ENCODE measurements around the gene POLR3E. TPM values are rescaled to one million over a fixed set of nuclear protein-coding genes. Genes with fewer than 3 reads are reported as not detected.

Gene POLR3E
- total RNA-seq, 6 experiments from 2014 or later = 31.6 to 36.3 (median 32.6) TPM

DNA sequence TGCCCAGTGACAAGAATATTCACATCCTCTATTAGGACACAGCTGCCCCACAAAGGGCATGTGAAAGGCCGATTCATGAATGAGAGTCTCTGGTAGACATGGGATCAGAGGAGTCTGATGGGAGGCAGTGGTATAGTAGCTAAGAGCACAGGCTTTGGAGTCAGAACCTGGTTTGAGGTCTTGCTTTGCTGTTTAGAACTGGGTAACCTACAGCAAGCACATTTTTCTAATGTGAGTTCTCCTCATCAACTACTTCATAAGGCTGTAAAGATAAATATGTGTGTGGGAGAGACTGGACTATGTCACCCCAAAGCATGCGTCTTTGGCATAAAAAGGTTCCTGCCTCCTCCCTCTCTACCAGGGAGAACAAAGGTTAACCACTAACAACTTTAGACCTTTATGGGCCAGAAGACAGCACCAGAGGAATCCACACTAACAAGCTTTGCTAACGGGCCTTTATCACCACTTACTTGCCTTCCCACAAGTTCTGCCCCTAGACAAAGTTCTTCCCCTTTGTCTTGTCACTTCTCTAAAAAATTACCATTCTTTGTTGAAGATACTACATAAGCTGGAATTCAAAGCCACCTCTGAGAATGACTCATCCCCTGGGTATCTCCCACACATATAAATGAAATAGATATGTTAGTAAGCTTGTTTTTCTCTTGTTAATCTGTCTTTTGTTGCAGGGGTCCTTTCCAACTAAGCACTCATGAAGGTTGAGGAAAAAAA lies 56.1 kb downstream of the POLR3E start:
- Mint-ChIP-seq H3K4me1 (ENCODE audit: low read depth) (peaks cover 66% of the 10 kb centered on the region), H3K4me3 (peak overlapping the region; percentile 17; the same call in 1 of the 2 replicates), H3K27ac (peak overlapping the region; percentile 92), H3K27me3 (ENCODE audit: insufficient read depth) (no peaks in the 10 kb centered on the region), H3K9me3 (no peaks in the 10 kb centered on the region), H3K36me3 (ENCODE audit: low read depth) (peaks cover 59% of the 10 kb centered on the region)
- TF ChIP-seq, protein P1, sequence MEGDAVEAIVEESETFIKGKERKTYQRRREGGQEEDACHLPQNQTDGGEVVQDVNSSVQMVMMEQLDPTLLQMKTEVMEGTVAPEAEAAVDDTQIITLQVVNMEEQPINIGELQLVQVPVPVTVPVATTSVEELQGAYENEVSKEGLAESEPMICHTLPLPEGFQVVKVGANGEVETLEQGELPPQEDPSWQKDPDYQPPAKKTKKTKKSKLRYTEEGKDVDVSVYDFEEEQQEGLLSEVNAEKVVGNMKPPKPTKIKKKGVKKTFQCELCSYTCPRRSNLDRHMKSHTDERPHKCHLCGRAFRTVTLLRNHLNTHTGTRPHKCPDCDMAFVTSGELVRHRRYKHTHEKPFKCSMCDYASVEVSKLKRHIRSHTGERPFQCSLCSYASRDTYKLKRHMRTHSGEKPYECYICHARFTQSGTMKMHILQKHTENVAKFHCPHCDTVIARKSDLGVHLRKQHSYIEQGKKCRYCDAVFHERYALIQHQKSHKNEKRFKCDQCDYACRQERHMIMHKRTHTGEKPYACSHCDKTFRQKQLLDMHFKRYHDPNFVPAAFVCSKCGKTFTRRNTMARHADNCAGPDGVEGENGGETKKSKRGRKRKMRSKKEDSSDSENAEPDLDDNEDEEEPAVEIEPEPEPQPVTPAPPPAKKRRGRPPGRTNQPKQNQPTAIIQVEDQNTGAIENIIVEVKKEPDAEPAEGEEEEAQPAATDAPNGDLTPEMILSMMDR (IDR thresholded peaks at IDR 0.05) = no peak
- DNase-seq = peak; percentile 87

DNA sequence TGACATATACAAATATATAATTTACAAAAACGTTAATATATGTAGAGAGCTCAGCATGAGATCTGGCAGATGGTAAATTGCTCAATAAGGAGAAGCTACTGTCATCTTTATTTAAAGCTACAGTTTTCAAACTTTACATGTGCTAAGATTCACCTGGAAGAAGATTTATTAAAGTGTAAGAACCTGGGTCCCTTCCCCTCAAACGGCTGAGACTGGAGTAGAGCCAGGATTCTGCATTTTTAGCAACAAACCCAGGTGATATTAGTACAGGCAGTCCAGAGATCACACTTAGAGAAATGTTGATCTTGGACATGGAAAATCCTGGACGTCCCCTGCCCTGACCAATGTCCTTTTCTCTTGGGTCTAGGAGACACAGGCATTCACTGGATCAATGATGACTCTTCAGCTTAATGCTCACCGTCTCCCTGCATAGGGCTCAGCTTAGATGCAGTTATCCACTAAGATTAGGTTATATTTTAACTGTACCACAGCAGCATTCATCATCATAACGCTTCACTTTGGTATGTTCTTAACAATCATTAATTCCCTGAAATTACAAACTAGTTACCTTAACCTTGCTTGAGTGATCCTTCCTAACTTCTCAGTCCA lies 56.8 kb downstream of the POLR3E start:
- Mint-ChIP-seq H3K4me1 (ENCODE audit: low read depth) (peaks cover 64% of the 10 kb centered on the region), H3K4me3 (no peak overlapping the region), H3K27ac (peak overlapping the region; percentile 92), H3K27me3 (ENCODE audit: insufficient read depth) (no peaks in the 10 kb centered on the region), H3K9me3 (no peaks in the 10 kb centered on the region), H3K36me3 (ENCODE audit: low read depth) (peaks cover 52% of the 10 kb centered on the region)
- TF ChIP-seq, protein P1 (IDR thresholded peaks at IDR 0.05) = no peak
- no peak for DNase-seq

DNA sequence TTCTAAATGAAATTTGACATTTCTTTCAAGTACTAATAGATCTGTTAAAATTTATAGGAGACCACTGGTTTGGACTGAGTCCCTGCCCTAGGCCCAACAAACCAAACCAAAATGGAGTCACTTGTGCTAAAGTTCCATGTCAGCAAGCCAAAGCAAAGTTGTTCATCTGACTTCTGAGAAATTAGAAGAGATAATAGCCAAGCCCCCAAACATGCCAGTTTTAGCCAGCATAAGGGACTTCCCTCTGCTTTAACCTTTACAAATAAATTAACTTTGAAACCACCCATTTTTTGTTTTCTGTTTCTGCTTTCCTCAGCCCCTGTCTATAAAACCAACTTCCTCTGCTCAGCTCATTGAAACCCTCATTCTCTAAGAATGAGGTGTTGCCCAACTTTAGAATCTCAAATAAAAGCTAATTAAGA lies 58.3 kb downstream of the POLR3E start:
- Mint-ChIP-seq H3K4me3 (no peak overlapping the region), H3K4me1 (ENCODE audit: low read depth) (peaks cover 65% of the 10 kb centered on the region), H3K36me3 (ENCODE audit: low read depth) (peaks cover 45% of the 10 kb centered on the region), H3K27ac (peak overlapping the region; percentile 5; the same call in 1 of the 2 replicates), H3K27me3 (ENCODE audit: insufficient read depth) (no peaks in the 10 kb centered on the region), H3K9me3 (no peaks in the 10 kb centered on the region)
- TF ChIP-seq, protein P1 (IDR thresholded peaks at IDR 0.05) = no peak
- no peak for DNase-seq

DNA sequence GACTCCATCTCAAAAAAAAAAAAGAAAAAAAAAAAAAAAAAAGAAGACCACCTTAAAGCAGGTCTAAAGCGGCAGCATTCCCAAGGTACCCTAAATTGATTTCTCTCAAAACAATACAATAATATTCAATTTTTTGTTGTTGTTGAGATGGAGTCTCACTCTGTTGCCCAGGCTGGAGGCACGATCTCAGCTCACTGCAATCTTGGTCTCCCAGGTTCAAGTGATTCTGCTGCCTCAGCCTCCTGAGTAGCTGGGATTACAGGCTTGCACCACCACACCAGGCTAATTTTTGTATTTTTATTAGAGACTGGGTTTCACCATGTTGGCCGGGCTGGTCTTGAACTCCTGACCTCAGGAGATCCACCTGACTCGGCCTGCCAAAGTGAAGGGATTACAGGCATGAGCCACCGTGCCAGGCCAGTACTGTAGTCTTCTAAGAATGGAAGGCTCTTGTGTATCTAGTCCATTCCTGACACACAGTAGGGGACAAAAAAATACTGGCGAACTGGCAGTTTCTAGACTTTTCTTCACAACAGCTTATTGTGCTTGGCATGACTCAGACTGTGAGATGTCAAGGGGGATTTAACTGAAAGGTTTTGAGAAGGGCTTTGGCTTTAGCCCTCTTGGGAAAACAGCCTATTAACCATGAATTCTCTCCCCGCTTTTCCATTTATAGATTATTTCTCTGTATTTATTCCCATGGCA lies 59.9 kb downstream of the POLR3E start:
- H3K27ac Mint-ChIP-seq = no peak overlapping the region
- H3K4me3 Mint-ChIP-seq = no peak overlapping the region

DNA sequence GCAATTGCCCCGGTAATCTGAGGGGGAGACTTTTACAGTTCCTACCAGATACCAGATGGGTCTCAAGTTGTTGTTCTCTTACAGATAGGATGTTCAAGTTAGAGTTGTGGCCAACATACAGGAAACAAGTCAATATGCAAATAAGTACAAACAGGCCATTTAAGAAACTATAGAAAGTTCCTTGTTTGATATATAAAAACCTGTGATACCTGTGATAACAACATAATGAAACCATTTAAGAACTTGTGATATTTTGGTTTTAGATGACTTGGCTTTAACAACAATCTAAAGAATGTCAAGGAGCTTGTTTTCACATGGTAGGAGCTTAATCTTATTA lies 60.4 kb downstream of the POLR3E start:
- DNase-seq = no peak
- H3K4me3 Mint-ChIP-seq = no peak overlapping the region
- peaks cover 66% of the 10 kb centered on the region for H3K4me1 Mint-ChIP-seq (ENCODE audit: low read depth)
- TF ChIP-seq, protein P1 (IDR thresholded peaks at IDR 0.05) = no peak
- H3K36me3 Mint-ChIP-seq (ENCODE audit: low read depth) = peaks cover 31% of the 10 kb centered on the region
- H3K27me3 Mint-ChIP-seq (ENCODE audit: insufficient read depth) = no peaks in the 10 kb centered on the region
- no peaks in the 10 kb centered on the region for H3K9me3 Mint-ChIP-seq
- no peak overlapping the region for H3K27ac Mint-ChIP-seq

More for the DNA sequence above, 59.9 kb downstream of the POLR3E start:
- no peak for DNase-seq
- Mint-ChIP-seq H3K27me3 (ENCODE audit: insufficient read depth) (no peaks in the 10 kb centered on the region), H3K9me3 (no peaks in the 10 kb centered on the region), H3K4me1 (ENCODE audit: low read depth) (peaks cover 71% of the 10 kb centered on the region), H3K36me3 (ENCODE audit: low read depth) (peaks cover 31% of the 10 kb centered on the region)
- TF ChIP-seq, protein P1 (IDR thresholded peaks at IDR 0.05) = no peak

All from HFFc6 (cell line).